Small intestine (tissue), 7 donors: ENCODE results near the gene TIGD7. TPM values are rescaled to one million over a fixed set of nuclear protein-coding genes. Genes with fewer than 3 reads are reported as not detected.

Experiments used
- DNase-seq, 2 donors: peaks; one replicate each; pipeline versions ENCODE4 v3.0.0 to v3.0.0-alpha.2; 2013
- FAIRE-seq: peaks from 2 replicates; lab custom pipeline; 2012; peaks lifted over from hg19 to GRCh38; lab: Jason Lieb, UNC
- H3K27ac ChIP-seq, 3 donors: one replicate each; pipeline ENCODE4 v1.5.1; 2013; ENCODE audit warnings: low read length in 2 of 3, mild to moderate bottlenecking in 2 of 3, control low read depth in 1 of 3, inconsistent platforms in 1 of 3, low read depth in 1 of 3, moderate library complexity in 1 of 3
- H3K27me3 ChIP-seq, 3 donors: one replicate each; pipeline ENCODE4 v1.6.1; 2013; ENCODE audit warnings: low read length in 3 of 3, inconsistent platforms in 1 of 3; ENCODE audit not compliant: control insufficient read depth in 3 of 3, insufficient read depth in 3 of 3
- H3K36me3 ChIP-seq, 3 donors: one replicate each; pipeline ENCODE4 v1.6.1; 2013; ENCODE audit warnings: low read length in 3 of 3, inconsistent platforms in 1 of 3, low read depth in 1 of 3, mild to moderate bottlenecking in 1 of 3, moderate library complexity in 1 of 3; ENCODE audit not compliant: control insufficient read depth in 3 of 3, insufficient read depth in 2 of 3
- H3K4me1 ChIP-seq, 3 donors: one replicate each; pipeline ENCODE4 v1.6.1; 2013; ENCODE audit warnings: low read length in 2 of 3, inconsistent platforms in 1 of 3, low read depth in 1 of 3, mild to moderate bottlenecking in 1 of 3, moderate library complexity in 1 of 3; ENCODE audit not compliant: control insufficient read depth in 3 of 3, insufficient read depth in 2 of 3
- H3K4me3 ChIP-seq, 3 donors: one replicate each; pipeline ENCODE4 v1.5.1; 2013; ENCODE audit warnings: low read length in 3 of 3, control low read depth in 1 of 3, inconsistent platforms in 1 of 3, low read depth in 1 of 3, mild to moderate bottlenecking in 1 of 3, moderate library complexity in 1 of 3
- H3K9me3 ChIP-seq, 2 donors: one replicate each; pipeline ENCODE4 v1.6.1; 2013; ENCODE audit warnings: low read depth in 1 of 2, low read length in 1 of 2; ENCODE audit not compliant: control insufficient read depth in 2 of 2, insufficient read depth in 1 of 2
- WGBS, 3 donors: extraction: QIAGEN DNeasy Blood & Tissue Kit; methylation state at CpG; one replicate each; pipeline ENCODE4 v1.1.7; 2013; 5-methylcytosine and 5-hydroxymethylcytosine counted together
- polyA plus RNA-seq, 4 donors: library from polyadenylated mRNA; stranded (reverse) in 3 of 4; unstranded in 1 of 4; fragments of 200-250 nt in 3 of 4; fragments of 120-200 nt in 1 of 4; gene quantifications; one replicate each; pipeline versions ENCODE4 v1.2.1 to v1.2.3, GENCODE V29; 2013
- donor health status: healthy with polysubstance abuse.
- donor health status: control.
- donor health status: control.
- donor health status: Bipolar disorder and iron deficiency.
- donor health status: healthy.

TIGD7 gene
- polyA plus RNA-seq, 4 donors, result 0.89 to 10.2 (median 1.9) TPM

GRCh38 chr16:3262517-3262916 lies 42.7 kb downstream of the TIGD7 start:
- Histone ChIP-seq H3K36me3 (no peaks in the 10 kb centered on the region), H3K4me3 (no peak overlapping the region), H3K27ac (peak overlapping the region in 1 of 3 donors; percentile 5), H3K4me1 (peaks cover 0 to 4% (median 0%) of the 10 kb centered on the region in 3 donors), H3K9me3 (peaks cover 0 to 15% of the 10 kb centered on the region in 2 donors), H3K27me3 (peaks cover 0 to 2% (median 0%) of the 10 kb centered on the region in 3 donors)
- WGBS, 3 donors, result 89 to 99% (median 94%) methylated on average over 4 of the region's 4 CpGs
- no peak for DNase-seq
- FAIRE-seq, result no peak

GRCh38 chr16:3259836-3260235 lies 45.4 kb downstream of the TIGD7 start:
- WGBS, 3 donors, result 83 to 88% (median 84%) methylated on average over 8 of the region's 8 CpGs
- Histone ChIP-seq H3K27ac (no peak overlapping the region), H3K27me3 (peaks cover 0 to 6% (median 0%) of the 10 kb centered on the region in 3 donors), H3K4me3 (no peak overlapping the region), H3K9me3 (peaks cover 0 to 3% of the 10 kb centered on the region in 2 donors), H3K4me1 (peaks cover 0 to 2% (median 0%) of the 10 kb centered on the region in 3 donors), H3K36me3 (no peaks in the 10 kb centered on the region)
- no peak for FAIRE-seq
- no peak for DNase-seq

GRCh38 chr16:3256866-3257465 lies 48.3 kb downstream of the TIGD7 start:
- Histone ChIP-seq H3K4me3 (no peak overlapping the region), H3K27me3 (peaks cover 0 to 8% (median 0%) of the 10 kb centered on the region in 3 donors), H3K9me3 (no peaks in the 10 kb centered on the region), H3K27ac (no peak overlapping the region), H3K4me1 (no peaks in the 10 kb centered on the region), H3K36me3 (no peaks in the 10 kb centered on the region)
- DNase-seq (no peak), FAIRE-seq (no peak)
- WGBS, 3 donors, result 74 to 79% (median 78%) methylated on average over 9 of the region's 9 CpGs

GRCh38 chr16:3256146-3256865 lies 48.9 kb downstream of the TIGD7 start, which contains the start of gene MEFV:
MEFV (minus strand) TSS chr16:3256633; CDS start chr16:3256587, 46 bp downstream.
- no peaks in the 10 kb centered on the region for H3K9me3 ChIP-seq
- DNase-seq (no peak), FAIRE-seq (no peak)
- WGBS, 3 donors, result 75 to 80% (median 79%) methylated on average over 14 of the region's 14 CpGs
- no peaks in the 10 kb centered on the region for H3K4me1 ChIP-seq
- H3K27ac ChIP-seq, result no peak within 1 kb of the TSS
- H3K4me3 ChIP-seq, result no peak within 1 kb of the TSS
- no peaks in the 10 kb centered on the region for H3K36me3 ChIP-seq
- peaks cover 0 to 10% (median 0%) of the 10 kb centered on the region in 3 donors for H3K27me3 ChIP-seq

- peaks cover 0 to 20% (median 0%) of the 10 kb centered on the region in 3 donors for H3K27me3 ChIP-seq
- WGBS, 3 donors, result 44 to 66% (median 49%) methylated on average over 27 to 35 of the region's 35 CpGs
- H3K4me1 ChIP-seq, result no peaks in the 10 kb centered on the region
- FAIRE-seq, result no peak
- H3K27ac ChIP-seq, result no peak overlapping the region
- no peaks in the 10 kb centered on the region for H3K36me3 ChIP-seq
- no peak for DNase-seq
- H3K9me3 ChIP-seq, result no peaks in the 10 kb centered on the region
- no peak overlapping the region for H3K4me3 ChIP-seq
Observed at GRCh38 chr16:3254309-3254708, 50.9 kb downstream of the TIGD7 start.

GRCh38 chr16:3252967-3253366 lies 52.3 kb downstream of the TIGD7 start:
- no peak for DNase-seq
- H3K9me3 ChIP-seq, result no peaks in the 10 kb centered on the region
- H3K36me3 ChIP-seq, result no peaks in the 10 kb centered on the region
- H3K4me1 ChIP-seq, result no peaks in the 10 kb centered on the region
- peaks cover 0 to 23% (median 0%) of the 10 kb centered on the region in 3 donors for H3K27me3 ChIP-seq
- WGBS, 3 donors, result 68 to 85% (median 81%) methylated on average over 4 of the region's 4 CpGs
- FAIRE-seq, result no peak
- no peak overlapping the region for H3K27ac ChIP-seq
- H3K4me3 ChIP-seq, result no peak overlapping the region

GRCh38 chr16:3249451-3249850 lies 55.8 kb downstream of the TIGD7 start:
- Histone ChIP-seq H3K4me3 (no peak overlapping the region), H3K4me1 (no peaks in the 10 kb centered on the region), H3K36me3 (no peaks in the 10 kb centered on the region), H3K9me3 (no peaks in the 10 kb centered on the region), H3K27me3 (peaks cover 0 to 18% (median 0%) of the 10 kb centered on the region in 3 donors), H3K27ac (no peak overlapping the region)
- FAIRE-seq, result no peak
- WGBS, 3 donors, result 79 to 85% (median 83%) methylated on average over 14 of the region's 14 CpGs
- DNase-seq, result no peak

- H3K9me3 ChIP-seq, result no peaks in the 10 kb centered on the region
- DNase-seq, result no peak
- H3K4me3 ChIP-seq, result no peak overlapping the region
- no peak for FAIRE-seq
- H3K27me3 ChIP-seq, result peaks cover 0 to 18% (median 0%) of the 10 kb centered on the region in 3 donors
- no peak overlapping the region for H3K27ac ChIP-seq
- H3K4me1 ChIP-seq, result no peaks in the 10 kb centered on the region
- no peaks in the 10 kb centered on the region for H3K36me3 ChIP-seq
- 74 to 80% (median 75%) methylated on average over 1 of the region's 1 CpG for WGBS, 3 donors
Observed at GRCh38 chr16:3249020-3249419, 56.2 kb downstream of the TIGD7 start.
